D721Med (cell line): ENCODE measurements around the gene FHL3.
"Not testable (repeated sequence)": the region's sequence is repeated elsewhere in the genome, so short reads cannot be mapped to it uniquely, and the experiment has no call there.

Experiments
- DNase-seq: peaks from one replicate; pipeline ENCODE4 v3.0.0; 2011; ENCODE audit warnings: low spot score; ENCODE audit not compliant: insufficient read length
- FAIRE-seq: peaks from 2 replicates; lab custom pipeline; 2011; peaks lifted over from hg19 to GRCh38; lab: Jason Lieb, UNC
- TF ChIP-seq, protein P1 (sequence below): IDR thresholded peaks from 2 replicates; pipeline ENCODE4 v1.5.1; 2012; ENCODE audit warnings: mild to moderate bottlenecking, control low read depth; ENCODE audit not compliant: insufficient read depth; ENCODE audit errors: missing control alignments

The FHL3 gene

DNA sequence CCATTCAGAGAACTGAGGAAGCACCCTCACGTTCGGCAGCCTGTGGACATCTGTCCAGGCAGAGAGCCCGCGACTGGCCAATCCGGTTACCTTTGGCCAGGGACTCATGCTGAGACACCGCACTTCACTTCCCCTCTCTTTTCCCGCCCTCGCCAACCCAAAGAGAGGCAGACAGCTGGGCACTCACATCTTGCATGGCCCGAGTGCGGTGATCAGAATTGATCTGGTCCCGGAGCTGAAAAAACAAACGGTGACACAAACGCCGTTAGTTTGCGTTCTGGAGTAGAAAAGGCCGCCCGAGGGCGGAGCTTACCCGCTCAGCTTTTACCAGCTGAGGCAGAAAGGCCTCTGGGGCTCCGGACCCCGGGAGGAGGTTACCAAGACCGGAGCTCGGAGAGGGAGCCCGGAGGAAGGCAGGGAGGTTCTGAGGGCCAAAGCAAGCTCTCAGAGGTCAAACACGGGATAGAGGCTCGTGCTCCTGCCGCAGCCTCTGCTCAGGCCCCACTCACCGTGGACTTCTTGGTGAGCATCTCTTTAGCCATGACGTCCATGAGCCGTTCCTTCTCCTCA, 15.9 kb downstream of the FHL3 start:
- no peak for DNase-seq
- no peak for FAIRE-seq
- TF ChIP-seq, protein P1, sequence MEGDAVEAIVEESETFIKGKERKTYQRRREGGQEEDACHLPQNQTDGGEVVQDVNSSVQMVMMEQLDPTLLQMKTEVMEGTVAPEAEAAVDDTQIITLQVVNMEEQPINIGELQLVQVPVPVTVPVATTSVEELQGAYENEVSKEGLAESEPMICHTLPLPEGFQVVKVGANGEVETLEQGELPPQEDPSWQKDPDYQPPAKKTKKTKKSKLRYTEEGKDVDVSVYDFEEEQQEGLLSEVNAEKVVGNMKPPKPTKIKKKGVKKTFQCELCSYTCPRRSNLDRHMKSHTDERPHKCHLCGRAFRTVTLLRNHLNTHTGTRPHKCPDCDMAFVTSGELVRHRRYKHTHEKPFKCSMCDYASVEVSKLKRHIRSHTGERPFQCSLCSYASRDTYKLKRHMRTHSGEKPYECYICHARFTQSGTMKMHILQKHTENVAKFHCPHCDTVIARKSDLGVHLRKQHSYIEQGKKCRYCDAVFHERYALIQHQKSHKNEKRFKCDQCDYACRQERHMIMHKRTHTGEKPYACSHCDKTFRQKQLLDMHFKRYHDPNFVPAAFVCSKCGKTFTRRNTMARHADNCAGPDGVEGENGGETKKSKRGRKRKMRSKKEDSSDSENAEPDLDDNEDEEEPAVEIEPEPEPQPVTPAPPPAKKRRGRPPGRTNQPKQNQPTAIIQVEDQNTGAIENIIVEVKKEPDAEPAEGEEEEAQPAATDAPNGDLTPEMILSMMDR = no peak

DNA sequence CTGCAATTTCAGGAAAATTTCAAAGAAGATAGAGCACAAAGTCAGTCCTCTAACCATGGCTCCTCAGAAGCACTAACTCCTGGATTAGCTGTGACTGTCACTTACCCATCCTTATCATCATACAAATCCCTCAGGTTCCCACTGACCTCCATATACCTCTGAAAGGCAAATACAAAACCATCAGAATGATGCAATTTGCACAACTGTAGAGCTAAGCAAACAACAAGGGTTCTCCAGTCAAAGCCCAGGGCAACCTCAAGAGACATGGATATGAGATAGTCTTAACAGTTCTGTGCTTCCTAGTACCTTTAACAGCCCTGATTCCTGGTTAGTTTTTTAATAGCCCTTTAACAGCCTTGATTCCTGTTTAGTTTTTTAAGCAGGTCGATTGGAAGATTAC, 17.6 kb downstream of the FHL3 start:
- FAIRE-seq = no peak
- DNase-seq = no peak
- TF ChIP-seq, protein P1 = no peak

DNA sequence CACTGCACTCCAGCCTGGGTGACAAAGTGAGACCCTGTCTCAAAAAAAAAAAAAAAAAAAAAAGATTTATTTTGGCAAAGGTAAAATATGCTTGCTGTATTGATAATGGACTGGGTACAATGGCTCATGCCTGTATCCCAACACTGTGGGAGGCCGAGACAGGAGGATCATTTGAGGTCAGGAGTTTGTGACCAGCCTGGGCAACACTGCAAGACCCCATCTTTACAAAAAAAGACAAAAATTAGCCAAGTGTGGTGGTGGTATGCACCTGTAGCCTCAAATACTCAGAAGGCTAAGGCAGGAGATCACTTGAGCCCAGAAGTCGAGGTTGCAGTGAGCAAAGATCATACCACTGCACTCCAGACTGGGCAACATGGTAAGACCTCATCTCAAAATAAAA, 21.8 kb downstream of the FHL3 start:
- DNase-seq (no peak), FAIRE-seq (no peak)
- TF ChIP-seq, protein P1 = no peak

DNA sequence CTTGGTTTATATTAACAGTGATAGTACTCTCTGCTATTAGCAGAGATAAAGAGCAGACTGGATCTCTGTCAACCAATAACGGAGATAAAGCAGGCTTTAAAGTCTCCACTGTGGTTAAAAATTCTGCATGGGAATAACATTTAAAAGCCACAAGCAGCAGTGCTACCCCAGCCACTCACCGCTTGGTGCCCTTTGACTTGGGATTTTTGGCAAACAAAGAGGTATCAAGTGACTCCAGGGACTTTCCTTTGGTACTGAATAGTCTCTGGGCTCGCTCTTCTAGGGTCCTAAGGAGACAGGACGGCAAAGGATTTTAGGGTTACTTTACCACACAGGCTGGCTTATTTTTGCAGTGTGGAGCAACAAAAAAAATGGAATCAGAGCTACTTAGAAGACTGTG, 26.8 kb downstream of the FHL3 start:
- TF ChIP-seq, protein P1 = no peak
- no peak for FAIRE-seq
- no peak for DNase-seq

DNA sequence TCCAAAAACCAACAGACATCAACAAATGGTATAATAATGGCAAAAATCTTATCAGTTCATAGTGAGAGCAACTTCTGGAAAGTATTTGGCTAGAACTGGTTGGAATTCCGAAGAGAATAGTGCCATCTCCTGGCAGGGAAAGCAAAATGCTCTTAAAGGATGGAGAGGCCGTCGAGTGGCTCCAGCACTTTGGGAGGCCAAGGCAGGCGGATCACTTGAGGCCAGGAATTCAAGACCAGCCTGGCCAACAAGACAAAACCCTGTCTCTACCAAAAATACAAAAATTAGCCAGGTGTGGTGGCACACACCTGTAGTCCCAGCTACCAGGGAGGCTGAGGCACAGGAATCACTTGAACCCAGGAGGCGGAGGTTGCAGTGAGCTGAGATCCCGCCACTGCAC, 30.2 kb downstream of the FHL3 start:
- not testable (repeated sequence) for DNase-seq, FAIRE-seq
- TF ChIP-seq, protein P1 = peak; percentile 49

DNA sequence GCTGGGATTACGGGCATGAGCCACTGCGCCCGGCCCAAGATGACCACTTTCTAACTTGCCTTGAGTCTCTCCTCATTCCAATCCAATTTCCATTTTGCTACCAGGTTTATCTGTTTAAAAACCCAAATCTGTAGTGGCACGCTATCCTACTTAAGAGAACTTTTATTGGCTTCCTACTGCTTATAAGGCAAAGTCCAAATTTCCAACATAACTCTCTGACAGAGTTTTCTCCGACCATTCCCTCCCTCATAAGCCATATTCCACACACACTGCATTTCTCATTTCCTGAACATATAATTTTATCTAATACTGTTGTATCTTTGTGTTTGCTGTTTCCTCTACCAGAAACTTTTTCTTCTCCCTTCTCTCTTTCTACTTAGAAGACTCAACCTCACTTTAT, 30.7 kb downstream of the FHL3 start:
- no peak for DNase-seq
- FAIRE-seq = no peak

DNA sequence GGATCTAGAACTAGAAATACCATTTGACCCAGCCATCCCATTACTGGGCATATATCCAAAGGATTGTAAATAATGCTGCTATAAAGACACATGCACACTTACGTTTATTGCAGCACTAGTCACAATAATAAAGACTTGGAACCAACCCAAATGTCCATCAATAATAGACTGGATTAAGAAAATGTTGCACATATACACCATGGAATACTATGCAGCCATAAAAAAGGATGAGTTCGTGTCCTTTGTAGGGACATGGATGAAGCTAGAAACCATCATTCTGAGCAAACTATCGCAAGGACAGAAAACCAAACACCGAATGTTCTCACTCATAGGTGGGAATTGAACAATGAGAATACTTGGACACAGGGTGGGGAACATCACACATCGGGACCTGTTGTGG, 31.6 kb downstream of the FHL3 start:
- FAIRE-seq, DNase-seq: not testable (repeated sequence)

More for the DNA sequence above, 30.7 kb downstream of the FHL3 start:
- TF ChIP-seq, protein P1 = no peak

DNA sequence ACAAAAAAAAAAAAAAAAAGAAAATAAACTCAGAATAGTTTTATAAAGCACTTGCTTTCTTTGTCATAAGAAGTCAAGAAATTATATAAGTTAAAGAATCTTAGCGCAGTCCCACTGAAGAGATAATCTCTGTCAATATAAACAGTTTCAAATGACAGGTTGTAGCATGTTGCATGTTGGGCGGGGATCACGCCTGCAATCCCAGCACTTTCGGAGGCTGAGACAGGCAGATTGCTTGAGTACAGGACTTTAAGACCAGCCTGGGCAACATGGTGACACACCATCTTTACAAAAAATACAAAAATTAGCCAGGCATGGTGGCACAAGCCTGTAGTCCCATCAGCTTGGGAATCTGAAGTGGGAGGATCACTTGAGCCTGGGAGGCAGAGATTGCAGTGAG, 40.0 kb downstream of the FHL3 start:
- FAIRE-seq (no peak), DNase-seq (no peak)
- TF ChIP-seq, protein P1 = no peak

DNA sequence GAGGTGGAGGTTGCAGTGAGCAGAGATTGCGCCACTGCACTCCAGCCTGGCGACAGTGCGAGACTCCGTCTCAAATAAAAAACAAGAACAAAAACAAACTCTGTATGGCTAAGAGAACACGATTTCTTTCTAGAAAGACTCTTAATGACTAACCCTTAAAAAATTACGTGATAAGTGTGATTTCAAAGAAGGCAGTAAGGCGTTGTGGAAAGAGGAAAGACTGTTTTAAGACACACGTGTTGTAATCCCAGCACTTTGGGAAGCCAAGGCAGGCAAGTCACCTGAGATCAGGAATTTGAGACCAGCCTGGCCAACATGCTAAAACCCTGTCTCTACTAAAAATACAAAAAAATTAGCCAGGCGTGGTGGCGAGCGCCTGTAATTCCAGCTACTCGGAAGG, 41.2 kb downstream of the FHL3 start:
- FAIRE-seq, DNase-seq: not testable (repeated sequence)
